SK-N-SH (cell line): ENCODE measurements around the gene ATP6V1G1. TPM values are rescaled to one million over a fixed set of nuclear protein-coding genes. Genes with fewer than 3 reads are reported as not detected.

Experiments used
- CTCF ChIA-PET: fragments of 300-600, 350-600 bp; formaldehyde crosslinking; extraction: SDS; loops from one replicate; lab custom pipeline; 2021; lab: Yijun Ruan, JAX
- POLR2A ChIA-PET: fragments of 350-600 bp; sonication (Branson Sonifier 250); formaldehyde crosslinking; extraction: SDS; loops from one replicate; lab custom pipeline; 2020; ENCODE audit warnings: antibody characterized with exemption, inconsistent platforms; lab: Yijun Ruan, JAX
- DNase-seq: peaks from one replicate; pipeline ENCODE4 v3.0.0; 2012
- H2AFZ ChIP-seq: fragments of 200-600 bp; sonication (generic); 2 replicates; pipeline ENCODE4 v1.8.1; 2016; ENCODE audit warnings: antibody characterized with exemption, mild to moderate bottlenecking, low read depth
- H3F3A ChIP-seq: fragments of 200-600 bp; sonication (generic); replicated peaks from 2 replicates; pipeline ENCODE3; 2016; ENCODE audit warnings: antibody characterized with exemption, mild to moderate bottlenecking; ENCODE audit not compliant: insufficient read depth
- H3K27ac ChIP-seq, 2 experiments: fragments of 200-500 bp in 1 of 2; fragments of 200-600 bp in 1 of 2; sonication (Bioruptor generic) in 1 of 2; sonication (generic), shearing (Covaris generic) in 1 of 2; 2 replicates each; pipeline versions ENCODE4 v1.5.1 to v1.6.1; 2014 to 2016; ENCODE audit warnings: low read depth in 2 of 2, inconsistent platforms in 1 of 2, low read length in 1 of 2, mild to moderate bottlenecking in 1 of 2, mixed read lengths in 1 of 2
- H3K27me3 ChIP-seq: fragments of 200-600 bp; sonication (generic), shearing (Covaris generic); 2 replicates; pipeline ENCODE4 v1.6.1; 2016; ENCODE audit warnings: mixed run types; ENCODE audit not compliant: insufficient read depth
- H3K36me3 ChIP-seq, 2 experiments: fragments of 200-500 bp in 1 of 2; fragments of 200-600 bp in 1 of 2; sonication (Bioruptor generic) in 1 of 2; sonication (generic) in 1 of 2; replicated peaks in 1 of 2; 2 replicates each; pipeline versions ENCODE3 to v1.5.1; 2014 to 2016; ENCODE audit warnings: low read length in 1 of 2, mild to moderate bottlenecking in 1 of 2; ENCODE audit not compliant: insufficient read depth in 2 of 2, control insufficient read depth in 1 of 2
- H3K4me1 ChIP-seq, 2 experiments: fragments of 200-500 bp in 1 of 2; fragments of 200-600 bp in 1 of 2; sonication (Bioruptor generic) in 1 of 2; sonication (generic), shearing (Covaris generic) in 1 of 2; 2 replicates each; pipeline versions ENCODE4 v1.5.1 to v1.6.1; 2014 to 2016; ENCODE audit warnings: low read depth in 1 of 2, low read length in 1 of 2, mixed run types in 1 of 2; ENCODE audit not compliant: insufficient read depth in 2 of 2, control insufficient read depth in 1 of 2
- H3K4me2 ChIP-seq: fragments of 200-600 bp; sonication (generic), shearing (Covaris generic); 2 replicates; pipeline ENCODE4 v1.6.1; 2017; ENCODE audit warnings: mixed run types
- H3K4me3 ChIP-seq, 2 experiments: fragments of 200-500 bp in 1 of 2; fragments of 200-600 bp in 1 of 2; sonication (Bioruptor generic) in 1 of 2; sonication (generic), shearing (Covaris generic) in 1 of 2; 2 replicates each; pipeline versions ENCODE4 v1.5.1 to v1.8.1; 2014 to 2016; ENCODE audit warnings: low read depth in 2 of 2, inconsistent platforms in 1 of 2, low read length in 1 of 2, mild to moderate bottlenecking in 1 of 2, mixed read lengths in 1 of 2, moderate library complexity in 1 of 2
- H3K79me2 ChIP-seq: fragments of 200-600 bp; sonication (generic); 2 replicates; pipeline ENCODE4 v1.8.1; 2017; ENCODE audit warnings: mild to moderate bottlenecking; ENCODE audit not compliant: insufficient read depth
- H3K9ac ChIP-seq: fragments of 200-600 bp; sonication (generic); 2 replicates; pipeline ENCODE4 v1.6.1; 2017; ENCODE audit warnings: mixed run types
- H3K9me2 ChIP-seq: fragments of 200-600 bp; sonication (generic); 2 replicates; pipeline ENCODE4 v1.6.1; 2017; ENCODE audit warnings: mixed run types
- H3K9me3 ChIP-seq: fragments of 200-600 bp; sonication (generic); 2 replicates; pipeline ENCODE4 v1.6.1; 2017; ENCODE audit warnings: mixed run types, mild to moderate bottlenecking, moderate library complexity
- H4K20me1 ChIP-seq: fragments of 200-600 bp; sonication (generic); 2 replicates; pipeline ENCODE4 v1.6.1; 2017; ENCODE audit warnings: mild to moderate bottlenecking, mixed run types; ENCODE audit not compliant: insufficient read depth
- CTCF ChIP-seq: fragments of 200-600 bp; sonication (generic); IDR thresholded peaks from 2 replicates; pipeline ENCODE4 v1.6.1; 2017; ENCODE audit warnings: antibody characterized with exemption, mild to moderate bottlenecking, moderate library complexity
- EZH2phosphoT487 ChIP-seq: fragments of 200-600 bp; sonication (generic); IDR thresholded peaks from 2 replicates; pipeline ENCODE4 v1.6.1; 2017; ENCODE audit warnings: low read depth, mixed run types, mild to moderate bottlenecking, antibody characterized with exemption, moderate library complexity, borderline replicate concordance
- FOSL2 ChIP-seq: IDR thresholded peaks from 2 replicates; pipeline ENCODE4 v1.4.0; 2012; ENCODE audit warnings: low read depth, mild to moderate bottlenecking, moderate library complexity, borderline replicate concordance
- FOXJ3 ChIP-seq: sonication (generic); formaldehyde crosslinking; IDR thresholded peaks from 2 replicates; pipeline ENCODE4 v1.5.1; 2020; ENCODE audit warnings: mild to moderate bottlenecking, missing genetic modification reagents
- GABPA ChIP-seq: IDR thresholded peaks from 2 replicates; pipeline ENCODE4 v1.4.0; 2012; ENCODE audit warnings: low read depth, mild to moderate bottlenecking
- GATA2 ChIP-seq: sonication (generic); formaldehyde crosslinking; IDR thresholded peaks from 2 replicates; pipeline ENCODE4 v1.5.0; 2020; ENCODE audit warnings: mild to moderate bottlenecking, missing genetic modification reagents
- NFIC ChIP-seq: IDR thresholded peaks from 2 replicates; pipeline ENCODE4 v1.4.0; 2012; ENCODE audit warnings: borderline replicate concordance
- NRF1 ChIP-seq: IDR thresholded peaks from 2 replicates; pipeline ENCODE4 v1.6.1; 2012; ENCODE audit warnings: low read depth, mild to moderate bottlenecking, low read length
- TCF12 ChIP-seq: IDR thresholded peaks from 2 replicates; pipeline ENCODE4 v1.4.0; 2012
- USF2 ChIP-seq: fragments of 150-350 bp; IDR thresholded peaks from 2 replicates; pipeline ENCODE4 v1.6.1; 2017; ENCODE audit warnings: antibody characterized with exemption, low read length, low read depth, borderline replicate concordance
- WGBS: methylation state at CpG from one replicate; pipeline ENCODE4 v1.1.6; 2017; ENCODE audit warnings: low lambda C conversion rate; 5-methylcytosine and 5-hydroxymethylcytosine counted together
- polyA plus RNA-seq, 3 experiments: library from polyadenylated mRNA; depleted of rRNA; stranded (reverse); fragments of >200 nt; gene quantifications; 2 replicates each; pipeline ENCODE4 v1.2.3, GENCODE V29; 2012

Gene ATP6V1G1
- polyA plus RNA-seq, 1 of the 3 experiments (the other 2 are of a cell fraction) = 119 TPM

DNA sequence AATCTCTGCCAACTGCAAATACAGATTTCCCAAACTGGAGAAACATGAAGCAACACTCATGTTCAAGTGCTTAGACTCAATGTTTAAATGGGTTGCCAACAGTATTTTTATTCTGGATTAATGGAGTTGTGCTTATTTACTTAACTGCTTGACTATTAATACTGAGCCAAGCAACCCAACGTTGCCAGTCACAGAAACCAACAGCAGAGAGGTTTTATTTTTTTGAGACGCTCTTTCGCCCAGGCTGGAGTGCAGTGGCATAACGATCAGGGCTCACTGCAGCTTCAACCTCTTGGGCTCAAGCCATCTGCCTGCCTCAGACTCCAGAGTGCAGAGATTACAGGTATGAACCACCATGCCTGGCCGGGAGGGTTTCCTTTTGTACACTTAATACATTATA is 15.1 kb downstream of the ATP6V1G1 start:
- peaks cover 0 to 3% of the 10 kb centered on the region in 2 experiments; a peak in 1 of 4 replicates for H3K4me1 ChIP-seq
- no peaks in the 10 kb centered on the region for H4K20me1 ChIP-seq
- no peak overlapping the region for H3K4me2 ChIP-seq
- no peak overlapping the region for H3K4me3 ChIP-seq
- CTCF ChIA-PET = no interaction called here
- H3K36me3 ChIP-seq = peaks cover 14 to 43% of the 10 kb centered on the region in 2 experiments
- no peaks in the 10 kb centered on the region for H3K79me2 ChIP-seq
- no peak for TF ChIP-seq FOXJ3
- no peak for TF ChIP-seq FOSL2
- no peaks in the 10 kb centered on the region for H3K9me2 ChIP-seq
- no peak overlapping the region for H3K27ac ChIP-seq
- peaks cover 13% of the 10 kb centered on the region for H3F3A ChIP-seq
- no peak overlapping the region for H2AFZ ChIP-seq
- peaks cover 3% of the 10 kb centered on the region; the same call in 1 of the 2 replicates for H3K9me3 ChIP-seq
- 80% methylated on average over 5 of the region's 5 CpGs for WGBS
- POLR2A ChIA-PET = no interaction called here
- H3K9ac ChIP-seq = no peak overlapping the region
- H3K27me3 ChIP-seq = no peaks in the 10 kb centered on the region
- DNase-seq = no peak

DNA sequence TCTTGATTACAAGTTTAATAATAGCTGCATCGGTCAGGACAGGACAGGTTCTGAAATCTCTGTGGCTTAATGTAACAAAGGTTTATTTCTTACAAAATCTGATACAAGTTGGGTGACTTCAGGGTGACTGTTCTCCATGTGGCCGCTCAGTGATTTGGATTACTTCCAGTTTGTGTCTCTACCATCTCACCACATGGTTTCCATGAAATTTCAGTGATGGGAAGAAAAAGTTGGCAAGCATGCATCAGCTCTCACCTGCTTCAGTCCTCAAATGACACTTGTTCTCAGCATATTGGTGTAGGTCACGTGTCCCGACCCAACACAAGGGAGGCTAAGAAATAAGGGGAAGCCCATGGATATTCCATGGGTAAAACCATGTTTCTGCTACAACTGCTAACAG is 15.7 kb downstream of the ATP6V1G1 start:
- Histone ChIP-seq H3K79me2 (no peaks in the 10 kb centered on the region), H3K27me3 (no peaks in the 10 kb centered on the region), H3K9me2 (no peaks in the 10 kb centered on the region), H2AFZ (no peak overlapping the region), H3K9ac (no peak overlapping the region), H3F3A (peaks cover 8% of the 10 kb centered on the region), H3K9me3 (peaks cover 3% of the 10 kb centered on the region; the same call in 1 of the 2 replicates), H3K27ac (no peak overlapping the region), H3K4me2 (no peak overlapping the region), H3K4me3 (no peak overlapping the region), H3K36me3 (peaks cover 8 to 36% of the 10 kb centered on the region in 2 experiments), H3K4me1 (peaks cover 0 to 3% of the 10 kb centered on the region in 2 experiments; a peak in 1 of 4 replicates), H4K20me1 (no peaks in the 10 kb centered on the region)
- POLR2A ChIA-PET = interaction anchor here (2.4 kb wide), 1 partner anchor 16 kb away, joined by 5 read pairs; the partner anchor contains the start of gene ATP6V1G1
- no peak for DNase-seq
- CTCF ChIA-PET = interaction anchor here (1.0 kb wide), 1 partner anchor 197 kb away, joined by 3 read pairs; no protein-coding TSS in a partner anchor
- TF ChIP-seq USF2 (no peak), FOSL2 (no peak), GATA2 (CRISPR knock-in tag) (no peak), CTCF (no peak), NRF1 (no peak), NFIC (no peak), TCF12 (no peak)
- WGBS = 74% methylated on average over 4 of the region's 4 CpGs

DNA sequence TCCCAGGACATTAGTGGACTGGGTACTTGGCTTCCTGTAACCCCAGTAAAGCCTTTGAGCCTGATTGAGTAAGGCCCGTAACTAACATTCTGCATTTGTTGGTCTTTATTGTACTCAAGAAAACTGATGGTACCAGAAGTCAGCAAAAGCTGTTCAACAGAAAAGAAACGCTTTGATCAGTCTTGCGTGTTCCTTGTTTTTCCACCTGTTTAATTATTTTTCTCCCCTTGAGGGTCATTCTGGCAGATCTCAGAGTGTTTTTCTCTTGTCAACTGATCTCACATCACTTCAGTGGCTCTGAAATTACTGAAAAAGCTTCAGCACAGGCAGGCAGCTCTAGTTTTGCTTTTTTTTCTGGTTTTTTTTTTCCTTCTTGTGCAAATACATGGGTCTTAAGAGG is 17.4 kb downstream of the ATP6V1G1 start:
- no peak for TF ChIP-seq TCF12
- TF ChIP-seq EZH2phosphoT487 = no peak
- no peak for TF ChIP-seq GABPA
- no peak for DNase-seq
- POLR2A ChIA-PET = interaction anchor here (2.4 kb wide), 1 partner anchor 18 kb away, joined by 5 read pairs; the partner anchor contains the start of gene ATP6V1G1
- Histone ChIP-seq H3K27me3 (no peaks in the 10 kb centered on the region), H3K79me2 (no peaks in the 10 kb centered on the region), H3K4me3 (no peak overlapping the region), H2AFZ (no peak overlapping the region), H3K9me2 (no peaks in the 10 kb centered on the region), H3K4me2 (no peak overlapping the region), H3K9ac (no peak overlapping the region), H3K4me1 (peaks cover 0 to 3% of the 10 kb centered on the region in 2 experiments; a peak in 1 of 4 replicates), H4K20me1 (no peaks in the 10 kb centered on the region), H3K36me3 (peaks cover 0 to 19% of the 10 kb centered on the region in 2 experiments), H3K27ac (no peak overlapping the region), H3K9me3 (peaks cover 3% of the 10 kb centered on the region; the same call in 1 of the 2 replicates), H3F3A (peaks cover 6% of the 10 kb centered on the region)
- CTCF ChIA-PET = no interaction called here
- WGBS = 98% methylated on average over 3 of the region's 3 CpGs
